ENCODE measurements around the gene MTG2.

DNA sequence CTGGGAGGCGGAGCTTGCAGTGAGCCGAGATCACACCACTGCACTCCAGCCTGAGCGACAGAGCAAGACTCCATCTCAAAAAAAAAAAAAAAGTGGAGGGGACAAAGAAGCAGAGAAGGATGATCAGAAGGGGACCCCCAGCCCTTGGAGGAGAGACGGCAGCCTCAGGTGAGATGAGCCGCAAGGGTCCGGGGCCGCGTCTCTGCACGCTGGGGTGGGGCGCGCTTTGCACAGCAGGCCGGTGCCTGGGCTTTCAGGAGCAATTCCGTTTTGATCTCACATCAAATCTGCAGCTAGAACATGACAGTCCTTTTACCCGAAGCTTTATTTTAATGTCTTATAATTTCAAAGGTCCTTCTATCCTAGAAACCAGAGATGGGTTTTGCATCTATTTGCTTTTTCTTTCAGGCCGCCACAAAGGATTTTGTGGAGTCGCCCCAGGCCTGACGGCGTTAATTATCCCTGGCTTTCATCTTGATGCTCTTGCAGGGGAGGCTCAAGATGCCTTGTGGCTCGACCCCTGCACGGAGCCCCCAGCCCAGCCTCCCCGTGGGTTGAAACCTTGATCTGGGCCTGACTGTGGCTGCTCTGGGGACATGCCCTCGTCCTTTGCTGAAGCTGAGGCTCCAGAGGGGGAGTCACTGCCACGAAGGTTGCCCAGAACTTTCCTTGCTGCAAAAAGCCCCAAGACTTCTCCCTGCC is 20.0 kb downstream of the MTG2 start:
- TF ChIP-seq CTCF (IDR thresholded peaks at IDR 0.05; ENCODE audit: poor library complexity, severe bottlenecking): no peak
- no peak for TF ChIP-seq MXI1 (conservative IDR thresholded peaks at IDR 0.05; ENCODE audit: poor library complexity, severe bottlenecking)
- TF ChIP-seq SMC3 (conservative IDR thresholded peaks at IDR 0.05; ENCODE audit: poor library complexity): no peak
- no peak for TF ChIP-seq POLR2AphosphoS5 (IDR thresholded peaks at IDR 0.05)
- no peak for TF ChIP-seq EZH2 (IDR thresholded peaks at IDR 0.05; ENCODE audit: borderline replicate concordance, insufficient read depth, low read length, poor library complexity, severe bottlenecking)
- TF ChIP-seq, protein P1, sequence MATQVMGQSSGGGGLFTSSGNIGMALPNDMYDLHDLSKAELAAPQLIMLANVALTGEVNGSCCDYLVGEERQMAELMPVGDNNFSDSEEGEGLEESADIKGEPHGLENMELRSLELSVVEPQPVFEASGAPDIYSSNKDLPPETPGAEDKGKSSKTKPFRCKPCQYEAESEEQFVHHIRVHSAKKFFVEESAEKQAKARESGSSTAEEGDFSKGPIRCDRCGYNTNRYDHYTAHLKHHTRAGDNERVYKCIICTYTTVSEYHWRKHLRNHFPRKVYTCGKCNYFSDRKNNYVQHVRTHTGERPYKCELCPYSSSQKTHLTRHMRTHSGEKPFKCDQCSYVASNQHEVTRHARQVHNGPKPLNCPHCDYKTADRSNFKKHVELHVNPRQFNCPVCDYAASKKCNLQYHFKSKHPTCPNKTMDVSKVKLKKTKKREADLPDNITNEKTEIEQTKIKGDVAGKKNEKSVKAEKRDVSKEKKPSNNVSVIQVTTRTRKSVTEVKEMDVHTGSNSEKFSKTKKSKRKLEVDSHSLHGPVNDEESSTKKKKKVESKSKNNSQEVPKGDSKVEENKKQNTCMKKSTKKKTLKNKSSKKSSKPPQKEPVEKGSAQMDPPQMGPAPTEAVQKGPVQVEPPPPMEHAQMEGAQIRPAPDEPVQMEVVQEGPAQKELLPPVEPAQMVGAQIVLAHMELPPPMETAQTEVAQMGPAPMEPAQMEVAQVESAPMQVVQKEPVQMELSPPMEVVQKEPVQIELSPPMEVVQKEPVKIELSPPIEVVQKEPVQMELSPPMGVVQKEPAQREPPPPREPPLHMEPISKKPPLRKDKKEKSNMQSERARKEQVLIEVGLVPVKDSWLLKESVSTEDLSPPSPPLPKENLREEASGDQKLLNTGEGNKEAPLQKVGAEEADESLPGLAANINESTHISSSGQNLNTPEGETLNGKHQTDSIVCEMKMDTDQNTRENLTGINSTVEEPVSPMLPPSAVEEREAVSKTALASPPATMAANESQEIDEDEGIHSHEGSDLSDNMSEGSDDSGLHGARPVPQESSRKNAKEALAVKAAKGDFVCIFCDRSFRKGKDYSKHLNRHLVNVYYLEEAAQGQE (IDR thresholded peaks at IDR 0.05; ENCODE audit: borderline replicate concordance): no peak
- TF ChIP-seq TAF1 (IDR thresholded peaks at IDR 0.05; ENCODE audit: low read depth): no peak

All from neural cell (in vitro differentiated cells).